ENCODE data around the gene TP53AIP1.

Gene TP53AIP1

GRCh38 chr11:128889657-128890213 lies 52.9 kb downstream of the TP53AIP1 start:
- no peak for DNase-seq (ENCODE audit: low read depth)

- DNase-seq (ENCODE audit: low read depth) = no peak
Observed at GRCh38 chr11:128888034-128888985, 54.4 kb downstream of the TP53AIP1 start.

DNA sequence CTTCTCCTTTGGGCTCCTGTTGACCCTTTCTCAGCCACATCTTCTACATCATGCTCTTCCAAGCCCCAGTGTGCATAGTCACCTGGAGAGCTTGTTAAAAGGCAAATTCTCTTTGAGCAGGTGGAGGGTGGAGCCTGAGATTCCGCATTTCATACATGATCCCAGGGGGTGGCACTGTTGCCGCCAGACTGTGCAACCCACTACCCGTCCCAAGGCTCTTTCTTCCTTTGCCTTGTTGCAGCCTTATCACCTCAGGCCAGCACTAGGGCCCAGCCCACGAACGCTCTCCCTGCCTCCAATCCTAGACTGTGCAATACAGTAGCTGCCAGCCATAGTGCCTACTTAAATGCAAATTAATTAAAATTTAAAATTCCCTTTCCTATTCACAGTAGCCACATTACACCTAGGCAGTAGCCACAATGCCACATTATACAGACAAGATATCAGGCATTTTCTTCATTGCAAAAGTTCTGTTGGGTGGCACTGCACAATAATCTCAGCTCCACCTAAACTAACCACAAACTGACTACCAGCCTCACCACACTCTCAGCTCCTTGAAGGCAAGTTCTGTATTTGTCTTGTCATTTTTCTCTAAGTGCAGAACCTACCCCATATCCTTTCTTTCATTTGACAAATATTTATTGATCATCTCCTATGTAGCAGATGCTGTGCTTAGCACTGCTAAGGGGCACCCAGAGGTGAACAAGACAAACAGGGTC lies 56.1 kb downstream of the TP53AIP1 start:
- DNase-seq (ENCODE audit: low read depth) = no peak
